B cell (primary cell): ENCODE measurements around the gene ABCF1.

Experiments
- CTCF ChIP-seq: fragments of 200-600 bp; IDR thresholded peaks from one replicate; pipeline ENCODE4 v1.8.0; 2022; ENCODE audit warnings: antibody characterized with exemption, mild to moderate bottlenecking
- EZH2 ChIP-seq: IDR thresholded peaks from 2 replicates; pipeline ENCODE4 v1.6.1; 2012; ENCODE audit warnings: borderline replicate concordance, low read depth, mild to moderate bottlenecking, moderate library complexity, low read length; ENCODE audit not compliant: insufficient read depth, poor library complexity, severe bottlenecking

GRCh38 chr6:30617565-30618269 is 46.5 kb downstream of the ABCF1 start, which contains the start of gene MRPS18B:
- no peak for TF ChIP-seq CTCF
- no peak for TF ChIP-seq EZH2
